ENCODE results near the gene RBM10.

The RBM10 gene

DNA sequence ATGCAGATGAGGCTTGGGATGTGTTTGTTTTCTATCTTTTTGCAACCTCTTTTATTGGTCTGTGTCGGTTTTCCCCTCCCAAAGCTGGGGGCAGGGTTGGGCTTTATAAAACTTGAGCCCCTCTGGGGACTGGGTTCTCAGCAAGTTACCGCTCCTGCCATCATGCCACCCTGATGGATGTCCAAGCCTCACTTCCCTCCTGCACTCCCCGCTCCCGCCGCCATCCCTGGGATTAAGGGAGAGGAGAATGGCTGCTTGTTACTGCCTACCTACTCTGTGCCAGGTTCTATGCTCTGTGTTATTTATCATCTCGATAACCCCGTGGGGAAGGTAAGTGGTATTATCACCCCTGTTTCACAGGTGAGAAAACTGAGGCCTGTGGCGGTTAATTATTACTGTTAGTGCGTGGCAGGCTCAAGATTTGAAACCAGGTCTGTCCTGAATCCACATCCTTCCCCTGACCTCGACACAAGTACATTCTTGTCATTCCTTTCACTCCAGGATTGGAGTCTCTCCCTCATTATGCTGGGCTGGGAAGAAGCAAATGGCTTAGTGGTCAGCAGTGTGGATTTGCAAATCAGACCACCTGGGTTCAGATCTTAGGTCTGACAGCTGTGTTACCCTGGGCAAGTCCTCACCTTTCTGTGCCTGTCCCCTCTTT lies 53.1 kb downstream of the RBM10 start:
- no peak for DNase-seq

DNA sequence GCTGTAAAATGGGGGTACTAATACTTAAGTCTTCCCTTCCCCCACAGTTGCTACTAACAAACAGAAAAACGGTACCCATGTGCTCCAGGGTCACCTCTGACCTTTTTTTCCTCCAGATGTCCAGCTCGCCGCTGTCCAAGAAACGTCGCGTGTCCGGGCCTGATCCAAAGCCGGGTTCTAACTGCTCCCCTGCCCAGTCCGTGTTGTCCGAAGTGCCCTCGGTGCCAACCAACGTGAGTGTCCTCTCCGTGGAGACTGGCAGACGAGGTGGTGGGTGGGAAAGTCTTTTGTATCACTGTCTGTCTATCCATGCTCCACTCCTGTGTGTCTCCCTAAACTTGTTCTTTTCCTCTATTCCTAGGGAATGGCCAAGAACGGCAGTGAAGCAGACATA lies 53.7 kb downstream of the RBM10 start:
- no peak for DNase-seq

DNA sequence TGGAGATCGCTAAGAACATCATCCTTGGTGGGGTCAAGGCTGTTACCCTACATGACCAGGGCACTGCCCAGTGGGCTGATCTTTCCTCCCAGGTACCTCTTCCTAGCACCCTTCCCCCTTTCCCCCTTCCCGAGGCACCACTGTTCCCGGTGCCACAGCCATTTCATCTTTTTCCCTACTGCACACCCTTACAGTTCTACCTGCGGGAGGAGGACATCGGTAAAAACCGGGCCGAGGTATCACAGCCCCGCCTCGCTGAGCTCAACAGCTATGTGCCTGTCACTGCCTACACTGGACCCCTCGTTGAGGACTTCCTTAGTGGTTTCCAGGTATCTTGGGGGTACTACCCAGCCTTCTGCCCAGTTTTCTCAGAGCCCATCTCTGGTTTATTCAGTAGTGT lies 54.3 kb downstream of the RBM10 start:
- no peak for DNase-seq

DNA sequence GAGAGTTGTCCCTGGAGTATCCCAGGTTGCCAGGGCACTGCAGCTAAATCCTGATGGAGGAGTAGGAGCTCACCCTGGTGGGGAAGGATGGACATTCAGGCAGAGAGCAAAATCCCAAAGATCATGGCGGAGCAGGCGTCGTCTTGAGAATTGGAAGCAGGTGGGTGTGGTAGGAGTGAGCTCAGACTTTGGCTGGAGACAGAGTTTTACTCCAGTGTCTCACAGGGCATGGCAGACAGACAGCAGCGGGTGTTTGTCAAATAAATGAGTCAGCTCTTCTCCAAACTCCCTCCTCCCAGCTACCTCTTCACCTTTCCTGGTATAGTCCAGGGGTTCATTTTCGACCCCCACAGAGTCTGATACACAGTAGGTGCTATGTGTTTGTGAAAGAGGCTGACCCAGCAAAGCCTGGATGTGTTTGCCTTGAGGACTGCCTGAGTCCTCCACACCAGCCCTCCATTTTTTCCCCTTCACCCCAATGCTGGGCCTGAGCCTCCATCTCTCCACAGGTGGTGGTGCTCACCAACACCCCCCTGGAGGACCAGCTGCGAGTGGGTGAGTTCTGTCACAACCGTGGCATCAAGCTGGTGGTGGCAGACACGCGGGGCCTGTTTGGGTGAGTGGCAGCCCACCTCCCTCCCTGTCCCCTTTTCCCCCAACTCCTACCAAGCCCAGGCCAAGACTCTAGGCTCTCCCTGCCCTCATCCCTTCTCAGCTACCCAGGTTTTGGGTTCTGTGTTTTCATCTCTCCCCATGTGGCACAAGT lies 55.5 kb downstream of the RBM10 start:
- no peak for DNase-seq

DNA sequence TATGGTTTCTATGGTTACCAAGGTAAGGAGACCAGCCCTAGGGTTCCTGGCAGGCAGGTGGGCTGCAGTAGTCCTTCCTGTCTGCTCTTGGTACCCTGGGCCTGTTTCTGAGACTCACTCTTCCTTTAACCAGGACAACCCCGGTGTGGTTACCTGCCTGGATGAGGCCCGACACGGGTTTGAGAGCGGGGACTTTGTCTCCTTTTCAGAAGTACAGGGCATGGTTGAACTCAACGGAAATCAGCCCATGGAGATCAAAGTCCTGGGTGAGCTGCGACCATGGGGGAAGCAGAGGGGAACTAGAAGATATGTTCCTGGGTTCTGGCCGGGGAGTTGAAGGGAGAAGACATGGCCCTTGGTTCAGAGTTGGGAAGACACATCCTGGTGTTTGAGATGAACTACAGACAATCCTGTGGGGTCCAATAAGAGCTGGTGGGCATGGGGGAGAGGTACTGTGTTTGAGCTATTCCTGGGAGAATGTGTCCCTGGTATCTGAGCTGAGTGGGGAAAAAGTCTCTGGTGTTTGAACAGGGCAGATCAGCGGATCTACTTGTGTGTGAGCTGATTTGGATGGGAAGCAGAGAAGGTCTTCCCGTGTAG lies 56.4 kb downstream of the RBM10 start:
- no peak for DNase-seq

DNA sequence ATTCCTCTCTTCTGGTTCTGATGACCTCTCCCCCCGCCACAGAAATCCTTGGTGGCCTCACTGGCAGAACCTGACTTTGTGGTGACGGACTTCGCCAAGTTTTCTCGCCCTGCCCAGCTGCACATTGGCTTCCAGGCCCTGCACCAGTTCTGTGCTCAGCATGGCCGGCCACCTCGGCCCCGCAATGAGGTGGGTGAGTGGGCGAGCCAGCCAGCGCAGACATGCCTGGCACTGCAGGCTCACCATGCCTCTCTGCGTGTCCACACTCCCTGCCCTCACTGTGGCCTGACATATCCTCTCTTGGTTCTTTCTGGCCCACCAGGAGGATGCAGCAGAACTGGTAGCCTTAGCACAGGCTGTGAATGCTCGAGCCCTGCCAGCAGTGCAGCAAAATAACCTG lies 57.3 kb downstream of the RBM10 start:
- DNase-seq = no peak

DNA sequence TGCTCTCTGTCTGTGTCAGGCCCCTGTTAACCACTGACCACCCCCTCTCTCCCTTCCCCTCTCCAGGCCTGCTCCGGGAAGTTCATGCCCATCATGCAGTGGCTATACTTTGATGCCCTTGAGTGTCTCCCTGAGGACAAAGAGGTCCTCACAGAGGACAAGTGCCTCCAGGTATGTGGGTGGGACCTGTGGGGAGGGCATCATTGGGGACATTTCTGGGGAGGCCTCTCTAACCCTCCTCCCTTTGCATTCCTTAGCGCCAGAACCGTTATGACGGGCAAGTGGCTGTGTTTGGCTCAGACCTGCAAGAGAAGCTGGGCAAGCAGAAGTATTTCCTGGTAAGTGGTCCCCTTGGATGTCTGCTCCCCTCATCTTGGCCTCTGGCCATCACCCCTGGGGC lies 57.9 kb downstream of the RBM10 start:
- no peak for DNase-seq

DNA sequence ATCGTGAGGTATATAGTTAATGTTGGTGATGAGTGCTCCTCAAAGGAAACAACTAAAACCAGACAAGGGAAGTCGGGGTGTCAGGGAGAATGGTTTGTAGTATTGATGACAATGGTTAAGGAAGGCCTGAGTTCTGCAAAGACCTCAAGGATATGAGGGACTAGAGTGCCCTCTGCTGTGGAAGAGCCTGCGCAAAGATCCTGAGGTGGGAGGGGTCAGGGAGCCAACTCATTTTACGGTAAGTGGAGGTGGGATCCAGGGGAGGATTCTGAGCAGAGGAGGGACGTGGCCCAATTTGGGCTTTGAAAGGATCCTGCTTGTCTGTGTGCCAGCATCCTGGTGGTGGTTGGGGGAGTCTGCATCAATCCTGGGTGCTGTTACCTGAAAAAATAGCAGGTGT lies 59.9 kb downstream of the RBM10 start:
- no peak for DNase-seq

DNA sequence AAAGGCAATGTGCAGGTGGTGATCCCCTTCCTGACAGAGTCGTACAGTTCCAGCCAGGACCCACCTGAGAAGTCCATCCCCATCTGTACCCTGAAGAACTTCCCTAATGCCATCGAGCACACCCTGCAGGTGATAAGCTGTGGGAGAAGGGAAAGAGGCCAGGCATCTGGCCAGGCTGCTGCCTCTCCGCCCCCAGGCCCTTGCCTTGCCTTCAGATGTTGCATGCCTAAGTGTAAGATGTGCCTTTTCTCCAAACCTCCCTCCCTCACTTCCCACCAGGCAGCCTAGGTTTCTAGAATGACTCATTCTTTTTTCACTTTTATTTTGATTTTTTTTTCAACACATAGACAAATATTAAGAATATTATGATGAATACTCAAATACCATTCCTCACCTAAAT lies 61.3 kb downstream of the RBM10 start:
- DNase-seq = no peak

DNA sequence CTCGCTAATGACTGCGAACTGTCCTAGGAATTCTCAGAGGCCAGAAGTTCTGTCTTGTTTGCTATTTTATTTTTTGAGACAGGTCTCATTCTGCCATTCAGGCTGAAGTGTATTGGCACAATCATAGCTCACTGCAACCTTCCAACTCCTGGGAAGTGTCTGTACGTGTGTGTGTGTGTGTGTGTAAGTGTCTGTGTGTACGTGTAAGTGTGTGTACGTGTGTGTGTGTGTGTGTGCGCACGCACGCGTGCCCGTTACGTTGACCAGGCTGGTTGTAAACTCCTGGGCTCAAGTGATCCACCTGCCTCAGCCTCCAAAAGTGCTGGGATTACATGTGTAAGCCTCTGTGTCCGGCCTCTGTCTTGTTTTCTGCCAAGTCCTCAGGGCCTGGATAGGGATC lies 63.1 kb downstream of the RBM10 start:
- no peak for DNase-seq

DNA sequence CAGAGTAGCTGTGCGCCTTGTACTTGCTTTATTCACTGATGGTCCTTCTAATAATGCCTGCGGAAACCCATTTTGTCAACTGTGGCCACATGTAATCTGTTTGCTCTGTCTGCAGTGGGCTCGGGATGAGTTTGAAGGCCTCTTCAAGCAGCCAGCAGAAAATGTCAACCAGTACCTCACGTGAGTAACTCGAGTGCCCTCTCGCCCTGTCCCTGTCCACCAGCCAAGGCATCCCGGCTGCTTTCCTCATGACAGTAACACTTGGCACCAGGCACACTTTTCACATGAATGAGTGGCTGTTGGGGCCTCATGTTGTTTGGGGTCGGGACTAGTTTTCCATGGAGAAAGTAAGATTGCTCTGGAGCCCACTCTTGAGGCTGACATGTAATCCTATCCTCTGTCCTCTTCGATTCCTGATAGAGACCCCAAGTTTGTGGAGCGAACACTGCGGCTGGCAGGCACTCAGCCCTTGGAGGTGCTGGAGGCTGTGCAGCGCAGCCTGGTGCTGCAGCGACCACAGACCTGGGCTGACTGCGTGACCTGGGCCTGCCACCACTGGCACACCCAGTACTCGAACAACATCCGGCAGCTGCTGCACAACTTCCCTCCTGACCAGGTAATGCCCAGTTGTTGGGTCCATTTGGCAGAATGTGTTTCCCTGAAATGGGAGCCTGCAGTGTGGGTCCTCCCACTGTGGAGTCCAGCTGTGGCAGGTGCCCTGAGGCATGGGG lies 64.7 kb downstream of the RBM10 start:
- DNase-seq = no peak

DNA sequence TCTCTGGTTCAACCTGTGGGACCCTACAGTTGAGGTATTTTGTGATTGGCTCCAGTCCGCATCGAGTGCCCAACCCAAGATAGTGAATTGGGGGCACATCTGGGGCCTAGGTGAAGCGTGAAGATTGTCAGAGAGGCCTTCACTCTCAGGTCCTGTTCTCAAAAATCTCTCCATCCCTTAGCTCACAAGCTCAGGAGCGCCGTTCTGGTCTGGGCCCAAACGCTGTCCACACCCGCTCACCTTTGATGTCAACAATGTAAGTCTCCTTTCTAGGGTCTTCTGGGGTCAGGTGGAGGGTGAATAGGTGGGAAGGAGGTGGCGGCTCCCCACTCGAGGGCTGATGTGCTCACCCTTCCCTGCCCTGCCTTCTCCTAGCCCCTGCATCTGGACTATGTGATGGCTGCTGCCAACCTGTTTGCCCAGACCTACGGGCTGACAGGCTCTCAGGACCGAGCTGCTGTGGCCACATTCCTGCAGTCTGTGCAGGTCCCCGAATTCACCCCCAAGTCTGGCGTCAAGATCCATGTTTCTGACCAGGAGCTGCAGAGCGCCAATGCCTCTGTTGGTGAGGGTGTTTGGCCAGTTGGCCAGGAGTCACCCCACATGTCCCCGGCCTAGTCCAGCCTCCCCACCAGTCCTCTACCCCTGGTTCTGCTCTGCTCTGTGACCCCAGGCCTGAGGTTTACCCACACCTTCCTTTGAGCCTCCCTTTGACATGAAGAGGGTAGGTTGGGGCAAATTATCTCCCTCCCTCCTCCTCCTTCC lies 65.8 kb downstream of the RBM10 start:
- no peak for DNase-seq

DNA sequence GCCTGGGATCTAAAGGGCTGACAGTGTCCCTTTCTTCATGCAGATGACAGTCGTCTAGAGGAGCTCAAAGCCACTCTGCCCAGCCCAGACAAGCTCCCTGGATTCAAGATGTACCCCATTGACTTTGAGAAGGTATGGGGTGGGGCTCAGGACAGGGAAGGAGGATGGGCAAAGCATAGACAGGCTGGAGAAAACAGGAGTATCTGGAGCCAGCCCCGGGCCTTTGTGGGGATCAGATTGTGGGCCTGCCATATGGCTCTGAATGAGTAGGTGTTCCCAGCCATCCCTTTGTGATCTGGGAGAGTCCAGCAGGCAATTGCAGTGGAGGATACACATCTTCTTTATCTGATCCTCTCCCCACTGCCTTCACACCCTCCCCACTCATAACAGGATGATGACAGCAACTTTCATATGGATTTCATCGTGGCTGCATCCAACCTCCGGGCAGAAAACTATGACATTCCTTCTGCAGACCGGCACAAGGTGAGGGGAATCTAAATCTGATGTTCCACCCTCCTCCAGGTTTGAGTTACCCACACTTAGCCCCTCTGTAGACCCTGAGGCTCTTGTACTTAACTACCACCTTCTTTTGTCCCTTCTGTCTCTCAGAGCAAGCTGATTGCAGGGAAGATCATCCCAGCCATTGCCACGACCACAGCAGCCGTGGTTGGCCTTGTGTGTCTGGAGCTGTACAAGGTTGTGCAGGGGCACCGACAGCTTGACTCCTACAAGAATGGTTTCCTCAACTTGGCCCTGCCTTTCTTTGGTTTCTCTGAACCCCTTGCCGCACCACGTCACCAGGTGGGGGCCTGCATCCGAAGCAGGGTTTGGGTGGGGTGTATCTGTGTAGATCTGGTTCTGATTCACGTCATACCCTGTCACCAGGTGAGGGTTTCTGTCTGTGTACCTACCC lies 67.6 kb downstream of the RBM10 start:
- DNase-seq = no peak

DNA sequence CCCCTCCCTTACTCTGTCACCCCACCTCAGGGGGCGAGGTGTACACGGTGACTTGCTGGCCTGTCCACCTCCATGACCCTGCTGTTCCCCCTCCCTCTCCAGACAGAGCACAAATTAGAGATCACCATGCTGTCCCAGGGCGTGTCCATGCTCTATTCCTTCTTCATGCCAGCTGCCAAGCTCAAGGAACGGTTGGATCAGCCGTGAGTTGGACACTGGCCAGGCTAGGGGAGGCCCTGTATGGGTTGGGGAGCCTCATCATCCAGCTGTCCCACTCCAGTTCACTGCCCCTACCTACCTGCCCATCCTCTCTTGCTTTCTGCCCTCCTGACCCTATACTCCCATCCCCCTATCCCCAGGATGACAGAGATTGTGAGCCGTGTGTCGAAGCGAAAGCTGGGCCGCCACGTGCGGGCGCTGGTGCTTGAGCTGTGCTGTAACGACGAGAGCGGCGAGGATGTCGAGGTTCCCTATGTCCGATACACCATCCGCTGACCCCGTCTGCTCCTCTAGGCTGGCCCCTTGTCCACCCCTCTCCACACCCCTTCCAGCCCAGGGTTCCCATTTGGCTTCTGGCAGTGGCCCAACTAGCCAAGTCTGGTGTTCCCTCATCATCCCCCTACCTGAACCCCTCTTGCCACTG lies 69.5 kb downstream of the RBM10 start:
- no peak for DNase-seq

DNA sequence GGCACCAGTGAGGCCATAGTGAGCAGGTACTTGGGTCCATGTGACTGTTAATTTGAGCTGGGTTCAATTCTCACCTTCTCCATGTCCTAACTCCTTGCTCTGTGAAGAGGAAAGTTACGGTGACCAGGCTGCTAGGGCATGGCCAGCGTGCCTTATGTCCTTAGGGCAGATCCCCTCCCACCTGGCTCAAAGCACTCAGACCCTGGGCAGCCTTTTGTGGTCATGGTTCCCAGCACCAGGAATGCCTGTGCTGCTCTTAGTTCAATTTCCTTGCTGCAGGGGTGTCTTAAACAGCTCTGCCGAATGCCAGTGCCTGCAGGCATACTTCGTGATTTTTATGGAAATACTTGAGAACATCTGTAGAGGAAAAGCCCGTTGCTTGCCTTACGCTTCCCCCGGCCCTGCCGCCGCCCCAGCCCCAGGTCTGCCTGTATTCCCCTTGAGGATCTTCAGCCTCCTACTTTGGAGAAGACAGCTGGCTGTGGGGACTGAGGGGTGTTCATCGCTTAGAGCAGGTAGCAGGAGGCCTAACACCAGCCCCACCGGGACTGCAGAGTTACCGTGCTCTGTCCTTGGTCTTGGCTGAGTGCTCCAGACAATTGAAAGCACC lies 70.4 kb downstream of the RBM10 start:
- DNase-seq = no peak

DNA sequence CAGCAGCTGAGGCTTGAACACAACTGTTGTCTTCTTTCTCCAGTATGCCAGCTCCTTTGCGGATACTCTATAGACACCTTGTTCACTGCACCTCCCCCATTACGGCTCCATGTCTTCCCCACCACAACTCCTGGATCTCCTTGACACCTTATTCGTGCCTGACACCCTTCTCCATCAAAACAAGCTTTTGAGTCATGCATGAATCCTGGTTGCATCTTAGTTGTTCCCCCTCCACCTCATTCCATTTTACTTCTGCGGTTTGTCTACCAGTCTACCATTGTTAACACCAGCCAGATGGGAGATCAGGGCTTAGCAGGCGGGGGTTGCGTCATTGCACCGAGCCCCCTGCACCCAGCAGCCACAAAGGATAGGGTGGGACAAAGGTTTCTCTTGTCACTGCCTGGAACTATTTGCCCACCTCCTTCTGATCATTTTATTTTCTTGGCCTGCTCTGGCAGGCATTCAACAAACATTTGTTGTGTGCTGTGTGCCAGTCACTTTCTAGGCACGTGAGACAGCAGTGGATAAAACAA lies 71.4 kb downstream of the RBM10 start:
- no peak for DNase-seq

DNA sequence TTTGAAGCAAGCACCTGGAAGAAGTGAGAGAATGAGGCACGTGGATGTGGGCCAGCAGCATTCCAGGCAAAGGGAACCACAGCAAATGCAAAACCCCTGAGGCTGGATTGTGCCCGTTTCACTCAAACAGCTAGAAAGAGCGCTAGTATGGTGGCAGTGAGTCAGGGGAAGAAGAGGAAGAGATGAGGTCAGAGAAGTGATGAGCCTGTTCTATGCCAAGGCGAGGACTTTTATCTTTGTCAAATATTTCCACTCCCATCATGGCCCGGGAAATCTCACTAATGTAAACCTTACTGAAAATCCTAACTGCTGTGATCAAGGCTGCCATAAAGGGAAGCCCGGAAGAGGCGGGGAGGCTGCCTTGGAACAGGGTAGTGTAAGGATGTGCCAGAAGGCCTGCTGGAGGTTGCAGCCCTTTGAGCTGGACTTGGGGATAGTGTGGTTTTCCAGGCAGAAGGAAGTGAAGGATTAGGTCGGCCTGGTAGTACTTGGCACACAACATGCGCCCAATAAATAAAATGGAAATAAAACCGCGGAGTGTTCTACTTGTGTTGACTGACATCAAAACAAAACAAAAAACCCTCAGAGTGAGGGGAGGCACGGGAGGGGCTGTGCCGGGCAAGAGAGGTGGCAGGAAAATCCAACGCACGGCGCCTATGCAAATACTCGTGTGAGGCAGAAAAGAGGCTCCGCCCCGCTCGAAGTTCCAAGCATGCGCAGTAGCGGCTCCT lies 72.3 kb downstream of the RBM10 start:
- DNase-seq = no peak

DNA sequence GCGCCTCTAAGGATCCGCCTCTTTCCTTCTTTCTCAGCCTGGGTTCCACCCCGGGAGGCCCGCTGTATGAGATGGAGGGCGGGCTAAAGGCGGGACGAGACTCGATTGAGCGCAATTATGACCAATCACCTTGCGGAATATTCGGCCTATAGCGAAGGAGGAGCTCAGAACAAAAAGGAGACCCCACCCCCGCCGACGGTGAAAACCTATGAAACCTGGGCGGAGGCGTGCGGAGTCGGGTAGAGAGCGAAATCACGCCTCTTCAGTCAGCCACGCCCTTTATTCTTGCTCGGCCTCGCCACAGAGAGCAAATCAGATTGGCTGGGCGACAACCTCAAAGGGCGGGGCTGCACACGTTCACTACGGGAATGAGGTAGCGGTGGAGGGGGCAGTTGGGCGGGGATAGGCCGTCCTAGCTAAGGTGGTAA lies 72.8 kb downstream of the RBM10 start:
- DNase-seq = peak; percentile 94 to 98

DNA sequence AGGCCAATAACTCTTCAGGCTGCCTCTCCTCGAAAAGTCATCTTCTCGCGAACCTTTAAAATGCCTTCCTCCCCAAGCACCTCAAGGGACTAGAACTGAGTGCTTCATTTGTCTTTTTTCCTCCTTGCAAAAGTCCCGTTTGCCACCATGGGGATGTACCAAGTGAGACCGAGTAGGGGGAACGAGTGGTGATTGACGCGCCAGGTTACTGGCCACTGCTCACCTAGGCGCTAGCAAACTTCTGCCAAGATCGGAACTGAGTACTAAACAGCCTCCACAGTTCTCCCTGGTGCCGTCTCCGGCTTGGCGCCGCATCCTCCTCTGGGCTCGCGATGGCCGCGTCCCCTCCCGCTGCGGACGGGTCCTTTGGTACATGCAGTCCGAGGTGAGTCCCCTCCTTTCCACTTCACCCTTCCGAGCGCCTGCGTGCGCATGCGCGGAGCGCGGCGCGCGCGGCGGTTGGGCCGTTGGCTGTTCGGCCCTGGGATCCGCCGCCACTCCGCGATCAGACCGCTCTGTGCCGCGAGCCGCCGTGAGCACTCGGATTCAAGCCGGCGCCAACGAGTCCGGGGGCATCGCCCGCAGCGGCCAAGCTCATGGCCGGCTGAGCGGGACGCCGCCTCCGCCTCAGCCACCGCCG lies 73.4 kb downstream of the RBM10 start, which contains the start of gene CDK16:
Gene CDK16, plus strand, starts transcription at position 402 of the 640 bp plus-strand sequence. CDS start 4,877 bp downstream, outside the sequence.
- peak in 1 of 2 experiments; percentile 50 for DNase-seq
